Measurements from ENCODE around the gene TTLL5.

TTLL5 gene

DNA sequence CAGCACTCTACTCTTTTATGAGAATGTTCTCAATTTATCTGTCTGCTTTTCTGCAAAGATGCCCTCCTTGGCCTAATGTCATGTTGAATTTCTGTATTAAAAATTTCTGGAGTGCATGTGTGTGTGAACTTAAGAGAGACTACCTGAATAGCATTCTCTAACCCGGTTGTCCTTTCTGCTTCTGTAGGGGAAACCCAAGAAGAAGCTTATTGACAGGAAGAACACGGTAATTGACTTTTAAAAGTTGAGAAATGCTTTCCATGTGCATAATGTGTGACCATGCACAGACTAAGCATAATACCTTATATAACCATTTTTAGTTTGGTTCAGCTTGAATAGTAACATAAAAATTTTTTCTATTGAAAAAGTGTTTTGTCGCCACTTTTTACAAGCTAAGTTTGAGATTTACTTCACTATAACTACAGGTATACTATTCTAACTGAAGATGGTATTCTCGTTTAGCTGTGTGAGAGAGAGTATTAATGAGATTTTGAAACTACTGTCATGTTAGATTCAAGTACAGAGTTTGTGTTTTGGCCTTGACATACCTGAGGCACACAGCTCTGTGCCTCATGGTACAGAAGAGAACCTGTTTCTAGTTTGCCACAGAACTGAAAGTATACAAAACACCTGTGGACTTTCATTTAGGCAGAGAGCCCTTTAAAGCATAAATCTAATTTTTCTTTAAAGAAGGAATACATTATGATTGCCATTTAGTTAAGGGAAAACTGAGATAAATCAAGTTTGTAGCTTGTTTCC, 96.8 kb downstream of the TTLL5 start:
- no peak for DNase-seq (ENCODE audit: low spot score)
- POLR2A ChIA-PET (ENCODE audit: low non-redundant PET) = no interaction called here
- CTCF ChIA-PET = interaction anchor here (0.7 kb wide), 1 partner anchor 20 kb away, joined by 3 read pairs; no protein-coding TSS in a partner anchor
- TF ChIP-seq, protein P1, sequence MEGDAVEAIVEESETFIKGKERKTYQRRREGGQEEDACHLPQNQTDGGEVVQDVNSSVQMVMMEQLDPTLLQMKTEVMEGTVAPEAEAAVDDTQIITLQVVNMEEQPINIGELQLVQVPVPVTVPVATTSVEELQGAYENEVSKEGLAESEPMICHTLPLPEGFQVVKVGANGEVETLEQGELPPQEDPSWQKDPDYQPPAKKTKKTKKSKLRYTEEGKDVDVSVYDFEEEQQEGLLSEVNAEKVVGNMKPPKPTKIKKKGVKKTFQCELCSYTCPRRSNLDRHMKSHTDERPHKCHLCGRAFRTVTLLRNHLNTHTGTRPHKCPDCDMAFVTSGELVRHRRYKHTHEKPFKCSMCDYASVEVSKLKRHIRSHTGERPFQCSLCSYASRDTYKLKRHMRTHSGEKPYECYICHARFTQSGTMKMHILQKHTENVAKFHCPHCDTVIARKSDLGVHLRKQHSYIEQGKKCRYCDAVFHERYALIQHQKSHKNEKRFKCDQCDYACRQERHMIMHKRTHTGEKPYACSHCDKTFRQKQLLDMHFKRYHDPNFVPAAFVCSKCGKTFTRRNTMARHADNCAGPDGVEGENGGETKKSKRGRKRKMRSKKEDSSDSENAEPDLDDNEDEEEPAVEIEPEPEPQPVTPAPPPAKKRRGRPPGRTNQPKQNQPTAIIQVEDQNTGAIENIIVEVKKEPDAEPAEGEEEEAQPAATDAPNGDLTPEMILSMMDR (conservative IDR thresholded peaks at IDR 0.05; ENCODE audit: low read depth) = no peak
- H3K27ac ChIP-seq = no peak overlapping the region

DNA sequence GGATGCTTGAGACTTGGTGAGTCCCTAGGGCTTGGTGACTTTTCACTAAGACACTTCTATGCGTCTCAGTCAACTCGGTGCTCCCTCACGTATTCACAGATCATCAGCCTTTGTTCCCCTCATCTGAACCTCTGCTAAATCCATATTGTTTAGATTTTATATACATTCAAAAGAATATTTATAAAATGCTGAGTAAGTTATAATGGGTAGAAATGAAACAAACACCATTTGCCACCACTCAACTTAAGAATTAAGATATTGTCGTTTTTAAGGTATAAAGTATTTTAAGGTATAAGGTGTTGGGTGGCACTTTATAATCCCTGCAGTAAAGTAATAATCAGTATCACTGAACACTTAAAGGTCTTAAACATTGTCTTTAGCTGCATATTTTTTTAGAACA, 103.0 kb downstream of the TTLL5 start:
- POLR2A ChIA-PET (ENCODE audit: low non-redundant PET) = no interaction called here
- no peak for DNase-seq (ENCODE audit: low spot score)
- TF ChIP-seq, protein P1 (conservative IDR thresholded peaks at IDR 0.05; ENCODE audit: low read depth) = no peak
- H3K27ac ChIP-seq = no peak overlapping the region
- CTCF ChIA-PET = interaction anchor here (0.7 to 1.0 kb wide), 2 partner anchors 17 to 218 kb away, joined by 3 to 5 read pairs; no protein-coding TSS in a partner anchor

DNA sequence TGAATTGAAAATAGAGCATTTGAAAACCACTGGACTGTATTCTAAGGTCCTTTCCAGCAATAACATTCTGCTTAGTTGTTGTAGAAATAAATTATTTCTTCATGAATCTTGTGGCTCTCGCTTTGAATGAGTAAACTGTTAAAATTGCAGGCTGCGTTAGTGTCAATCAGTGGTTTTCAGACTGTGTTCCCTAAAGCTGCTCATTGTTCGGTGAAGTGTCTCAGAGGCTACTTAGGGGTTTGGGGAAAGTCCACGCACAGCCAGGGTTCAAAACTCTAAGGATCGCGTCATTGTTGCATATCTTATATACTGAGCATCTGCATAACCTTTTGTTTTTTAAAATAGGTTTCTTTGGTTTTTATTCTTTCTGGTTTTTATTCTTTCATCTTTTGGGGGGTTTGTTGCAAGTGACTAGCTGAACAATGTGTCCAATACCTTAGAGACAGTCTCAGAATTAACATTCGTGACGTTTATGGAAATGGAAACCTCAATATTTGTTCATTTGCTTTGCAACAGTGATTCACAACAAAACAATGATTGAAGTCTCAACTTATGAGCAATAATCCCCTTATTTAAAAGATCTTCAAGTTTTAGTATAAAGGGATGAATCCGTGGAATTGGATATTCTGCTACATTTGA, 108.1 kb downstream of the TTLL5 start:
- no peak overlapping the region for H3K27ac ChIP-seq
- CTCF ChIA-PET = no interaction called here
- TF ChIP-seq, protein P1 (conservative IDR thresholded peaks at IDR 0.05; ENCODE audit: low read depth) = no peak
- no peak for DNase-seq (ENCODE audit: low spot score)
- POLR2A ChIA-PET (ENCODE audit: low non-redundant PET) = no interaction called here

DNA sequence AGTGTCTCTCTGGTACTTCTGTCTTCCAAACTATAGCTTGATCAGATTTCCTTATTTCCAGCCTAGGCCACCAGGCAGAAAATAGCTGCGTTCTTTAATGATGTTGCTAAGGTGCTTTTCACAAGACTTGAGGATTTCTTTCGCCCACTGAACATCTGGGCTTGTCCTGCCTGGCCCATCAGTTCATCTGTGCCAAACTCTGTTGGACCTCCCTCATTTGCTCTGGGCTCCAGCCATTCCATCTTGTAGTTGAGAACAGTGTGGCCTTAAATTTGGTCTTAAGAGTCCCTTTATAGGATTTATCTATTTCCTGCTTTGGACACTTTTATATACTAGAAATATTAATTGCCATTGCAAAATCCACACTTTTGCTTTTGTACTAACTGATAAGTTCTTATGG, 109.6 kb downstream of the TTLL5 start:
- TF ChIP-seq, protein P1 (conservative IDR thresholded peaks at IDR 0.05; ENCODE audit: low read depth) = no peak
- ChIA-PET CTCF (interaction anchor here (0.5 kb wide), 1 partner anchor 26 kb away, joined by 3 read pairs; no protein-coding TSS in a partner anchor), POLR2A (ENCODE audit: low non-redundant PET) (no interaction called here)
- DNase-seq (ENCODE audit: low spot score) = no peak
- no peak overlapping the region for H3K27ac ChIP-seq

DNA sequence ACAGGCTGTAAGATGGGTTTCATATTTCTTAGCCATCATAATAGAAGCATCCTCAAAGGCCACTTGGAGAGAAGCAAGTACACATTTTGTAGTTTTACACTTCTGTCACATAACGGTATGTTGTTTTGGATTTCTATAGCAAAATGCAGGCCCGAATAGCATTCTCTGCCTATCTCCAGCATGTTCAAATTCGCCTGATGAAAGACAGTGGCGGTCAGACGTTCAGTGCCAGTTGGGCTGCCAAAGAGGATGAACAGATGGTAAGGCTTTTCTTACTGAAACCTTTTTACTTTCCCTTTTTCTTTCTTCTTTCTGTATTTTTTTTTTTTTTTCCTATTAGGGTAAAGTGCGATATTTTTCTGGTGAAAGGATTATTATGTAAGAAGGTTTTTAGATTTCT, 110.5 kb downstream of the TTLL5 start:
- no peak for DNase-seq (ENCODE audit: low spot score)
- no peak overlapping the region for H3K27ac ChIP-seq
- TF ChIP-seq, protein P1 (conservative IDR thresholded peaks at IDR 0.05; ENCODE audit: low read depth) = no peak
- CTCF ChIA-PET = no interaction called here
- POLR2A ChIA-PET (ENCODE audit: low non-redundant PET) = no interaction called here

DNA sequence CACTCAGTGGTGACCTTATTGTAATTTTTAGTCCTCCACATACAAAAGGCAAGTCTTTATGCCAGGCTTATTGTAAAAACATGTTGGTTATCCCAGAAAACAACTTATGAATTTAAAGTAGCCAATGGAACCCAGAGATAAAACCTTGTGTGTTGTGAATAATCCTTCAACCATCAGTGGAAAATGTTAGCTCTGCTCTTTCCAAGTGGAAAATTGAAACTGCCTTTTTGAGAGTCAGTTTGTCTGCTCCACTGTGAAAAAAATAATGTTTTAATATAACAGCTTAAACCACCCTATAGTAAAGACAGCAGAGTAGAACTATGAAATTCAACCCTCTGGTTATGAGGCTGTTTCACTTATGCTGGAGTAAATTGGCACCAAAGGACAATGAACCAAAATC, 112.0 kb downstream of the TTLL5 start:
- CTCF ChIA-PET = no interaction called here
- POLR2A ChIA-PET (ENCODE audit: low non-redundant PET) = no interaction called here
- H3K27ac ChIP-seq = no peak overlapping the region
- no peak for DNase-seq (ENCODE audit: low spot score)
- TF ChIP-seq, protein P1 (conservative IDR thresholded peaks at IDR 0.05; ENCODE audit: low read depth) = no peak
